ENCODE measurements around the gene PROKR1. TPM values are rescaled to one million over a fixed set of nuclear protein-coding genes. Genes with fewer than 3 reads are reported as not detected.
"Not testable (repeated sequence)": the region's sequence is repeated elsewhere in the genome, so short reads cannot be mapped to it uniquely, and the experiment has no call there.

The PROKR1 gene
- total and polyA plus RNA-seq, 2 of the 4 experiments (the other 2 are of a cell fraction), result not detected

DNA sequence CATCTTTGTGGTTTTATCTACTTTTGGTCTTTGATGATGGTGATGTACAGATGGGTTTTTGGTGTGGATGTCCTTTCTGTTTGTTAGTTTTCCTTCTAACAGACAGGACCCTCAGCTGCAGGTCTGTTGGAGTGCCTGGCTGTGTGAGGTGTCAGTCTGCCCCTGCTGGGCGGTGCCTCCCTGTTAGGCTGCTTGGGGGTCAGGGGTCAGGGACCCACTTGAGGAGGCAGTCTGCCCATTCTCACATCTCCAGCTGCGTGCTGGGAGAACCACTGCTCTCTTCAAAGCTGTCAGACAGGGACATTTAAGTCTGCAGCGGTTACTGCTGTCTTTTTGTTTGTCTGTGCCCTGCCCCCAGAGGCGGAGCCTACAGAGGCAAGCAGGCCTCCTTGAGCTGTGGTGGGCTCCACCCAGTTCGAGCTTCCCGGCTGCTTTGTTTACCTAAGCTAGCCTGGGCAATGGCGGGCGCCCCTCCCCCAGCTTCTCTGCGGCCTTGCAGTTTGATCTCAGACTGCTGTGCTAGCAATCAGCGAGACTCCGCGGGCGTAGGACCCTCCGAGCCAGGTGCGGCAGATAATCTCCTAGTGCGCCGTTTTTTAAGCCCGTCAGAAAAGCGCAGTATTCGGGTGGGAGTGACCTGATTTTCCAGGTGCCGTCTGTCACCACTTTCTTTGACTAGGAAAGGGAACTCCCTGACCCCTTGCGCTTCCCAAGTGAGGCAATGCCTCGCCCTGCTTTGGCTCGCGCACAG, 36.0 kb downstream of the PROKR1 start:
- BruUV-seq (replicated peaks); H2BK20ac ChIP-seq (ENCODE audit: low read depth, low read length); ATAC-seq (ENCODE audit: low read depth); H2AFZ ChIP-seq (replicated peaks; ENCODE audit: low read length, poor library complexity); H2BK5ac ChIP-seq (ENCODE audit: low read depth, low read length, poor library complexity, severe bottlenecking); H2BK120ac ChIP-seq (ENCODE audit: low read depth, low read length); H3K79me1 ChIP-seq (ENCODE audit: low read depth in 1 of 2, low read length in 2 of 2); H3K9me3 ChIP-seq (ENCODE audit: control insufficient read depth, insufficient read depth, low read length); dilution Hi-C loops (cut with HindIII; ENCODE audit: low sequenced_read_pairs, unreplicated experiment); H4K5ac ChIP-seq (ENCODE audit: low read depth, low read length); H3K9ac ChIP-seq (ENCODE audit: low read depth, low read length); H4K20me1 ChIP-seq (ENCODE audit: insufficient read depth, low read length); H3K14ac ChIP-seq (replicated peaks; ENCODE audit: low read depth, low read length); in situ Hi-C loops (cut with MboI; ENCODE audit: low sequenced_read_pairs); H4K91ac ChIP-seq (ENCODE audit: insufficient read depth, low read depth, low read length); H3K4me2 ChIP-seq (ENCODE audit: low read depth, low read length); H3K4ac ChIP-seq (ENCODE audit: low read depth, low read length); DNase-seq; H2AK9ac ChIP-seq (replicated peaks; ENCODE audit: low read depth, low read length, poor library complexity); H3K4me1 ChIP-seq (ENCODE audit: control insufficient read depth, insufficient read depth, low read length); H3K36me3 ChIP-seq (ENCODE audit: control insufficient read depth, insufficient read depth, low read length); CTCF ChIA-PET; H3K4me3 ChIP-seq (ENCODE audit: insufficient read depth, low read depth, low read length); intact Hi-C loops (cut with micrococcal nuclease); H3K56ac ChIP-seq (ENCODE audit: extremely low read depth, insufficient read depth, low read length); H3K23ac ChIP-seq (ENCODE audit: low read depth, low read length); H3K18ac ChIP-seq (ENCODE audit: low read depth, low read length); H2AK5ac ChIP-seq (ENCODE audit: low read depth, low read length); H2BK15ac ChIP-seq (ENCODE audit: low read depth, low read length); H3K9me1 ChIP-seq (ENCODE audit: insufficient read depth, low read length); H4K8ac ChIP-seq (ENCODE audit: low read depth in 2 of 2, low read length in 2 of 2): not testable (repeated sequence)
- POLR2A ChIA-PET (ENCODE audit: unreplicated experiment), result interaction anchor here (0.5 kb wide), 1 partner anchor 255 kb away, joined by 5 read pairs; no protein-coding TSS in a partner anchor
- peak overlapping the region; percentile 29; the same call in 1 of the 2 replicates for H3K27ac ChIP-seq (ENCODE audit: insufficient read depth, low read length)
- H3K27me3 ChIP-seq (ENCODE audit: control insufficient read depth, insufficient read depth, low read length), result peaks cover 10% of the 10 kb centered on the region; the same call in 1 of the 2 replicates
- 58% methylated on average over 9 of the region's 25 CpGs; no CpG with 5 or more reads in 1 of the 2 experiments for WGBS, 2 experiments (ENCODE audit: extremely low coverage in 2 of 2, insufficient read length in 1 of 2)

DNA sequence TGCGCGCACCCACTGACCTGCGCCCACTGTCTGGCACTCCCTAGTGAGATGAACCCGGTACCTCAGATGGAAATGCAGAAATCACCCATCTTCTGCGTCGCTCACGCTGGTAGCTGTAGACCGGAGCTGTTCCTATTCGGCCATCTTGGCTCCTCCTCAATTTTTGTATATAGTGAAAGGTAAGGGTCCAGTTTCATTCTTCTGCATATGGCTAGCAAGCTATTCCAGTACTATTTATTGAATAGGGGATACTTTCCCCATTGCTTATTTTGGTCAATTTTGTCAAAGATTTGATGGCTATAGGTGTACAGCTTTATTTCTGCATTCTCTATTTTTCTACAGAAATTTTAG, 36.5 kb downstream of the PROKR1 start:
- H3K9me1 ChIP-seq (ENCODE audit: insufficient read depth, low read length); DNase-seq; CTCF ChIA-PET; H3K4ac ChIP-seq (ENCODE audit: low read depth, low read length); H2AK9ac ChIP-seq (replicated peaks; ENCODE audit: low read depth, low read length, poor library complexity); H2BK20ac ChIP-seq (ENCODE audit: low read depth, low read length); in situ Hi-C loops (cut with MboI; ENCODE audit: low sequenced_read_pairs); H2BK5ac ChIP-seq (ENCODE audit: low read depth, low read length, poor library complexity, severe bottlenecking); dilution Hi-C loops (cut with HindIII; ENCODE audit: low sequenced_read_pairs, unreplicated experiment); H3K27ac ChIP-seq (ENCODE audit: insufficient read depth, low read length); H3K4me2 ChIP-seq (ENCODE audit: low read depth, low read length); H4K5ac ChIP-seq (ENCODE audit: low read depth, low read length); H3K18ac ChIP-seq (ENCODE audit: low read depth, low read length); H3K9ac ChIP-seq (ENCODE audit: low read depth, low read length); H4K91ac ChIP-seq (ENCODE audit: insufficient read depth, low read depth, low read length); H3K9me3 ChIP-seq (ENCODE audit: control insufficient read depth, insufficient read depth, low read length); H3K27me3 ChIP-seq (ENCODE audit: control insufficient read depth, insufficient read depth, low read length); H2BK120ac ChIP-seq (ENCODE audit: low read depth, low read length); H3K79me1 ChIP-seq (ENCODE audit: low read depth in 1 of 2, low read length in 2 of 2); H4K20me1 ChIP-seq (ENCODE audit: insufficient read depth, low read length); H3K4me1 ChIP-seq (ENCODE audit: control insufficient read depth, insufficient read depth, low read length); ATAC-seq (ENCODE audit: low read depth); H2AFZ ChIP-seq (replicated peaks; ENCODE audit: low read length, poor library complexity); H2AK5ac ChIP-seq (ENCODE audit: low read depth, low read length); H3K56ac ChIP-seq (ENCODE audit: extremely low read depth, insufficient read depth, low read length); H3K4me3 ChIP-seq (ENCODE audit: insufficient read depth, low read depth, low read length); H4K8ac ChIP-seq (ENCODE audit: low read depth in 2 of 2, low read length in 2 of 2); H3K23ac ChIP-seq (ENCODE audit: low read depth, low read length); H3K14ac ChIP-seq (replicated peaks; ENCODE audit: low read depth, low read length); BruUV-seq (replicated peaks); H3K36me3 ChIP-seq (ENCODE audit: control insufficient read depth, insufficient read depth, low read length); intact Hi-C loops (cut with micrococcal nuclease); H2BK15ac ChIP-seq (ENCODE audit: low read depth, low read length): not testable (repeated sequence)
- POLR2A ChIA-PET (ENCODE audit: unreplicated experiment), result interaction anchor here (0.5 kb wide), 1 partner anchor 255 kb away, joined by 5 read pairs; no protein-coding TSS in a partner anchor
- no CpG with 5 or more reads among the region's 9 CpGs for WGBS, 2 experiments (ENCODE audit: extremely low coverage in 2 of 2, insufficient read length in 1 of 2)

Data from IMR-90 (cell line).